Measurements from ENCODE around the gene DYNC1I1. TPM values are rescaled to one million over a fixed set of nuclear protein-coding genes. Genes with fewer than 3 reads are reported as not detected.

Gene DYNC1I1
- total RNA-seq, 1 donor from 2014 or later, result 1.6 TPM

DNA sequence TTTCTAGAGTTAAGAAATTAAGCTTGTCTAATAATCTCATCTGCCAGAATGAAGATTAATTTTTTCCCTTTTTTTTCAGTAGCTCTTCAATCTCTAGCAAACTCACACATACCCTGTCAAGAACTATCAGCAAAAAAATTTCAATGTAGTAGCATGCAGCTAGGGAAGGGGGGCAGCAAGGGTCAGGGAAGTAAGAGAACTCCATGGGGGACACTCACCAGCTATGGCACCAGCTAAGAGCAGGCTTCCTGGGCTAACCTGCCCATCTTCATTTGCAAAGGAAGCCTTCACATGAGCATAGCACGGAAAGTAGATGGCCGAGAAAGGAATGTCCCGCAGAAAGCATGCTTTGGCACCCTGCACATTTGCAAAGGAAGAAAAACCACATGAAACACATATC lies 359.2 kb downstream of the DYNC1I1 start:
- DNase-seq (ENCODE audit: low spot score, unreplicated experiment), result no peak
- peaks cover 8% of the 10 kb centered on the region for H3K4me1 Mint-ChIP-seq (ENCODE audit: low read depth)
- H3K9me3 Mint-ChIP-seq (ENCODE audit: low read depth), result no peaks in the 10 kb centered on the region

DNA sequence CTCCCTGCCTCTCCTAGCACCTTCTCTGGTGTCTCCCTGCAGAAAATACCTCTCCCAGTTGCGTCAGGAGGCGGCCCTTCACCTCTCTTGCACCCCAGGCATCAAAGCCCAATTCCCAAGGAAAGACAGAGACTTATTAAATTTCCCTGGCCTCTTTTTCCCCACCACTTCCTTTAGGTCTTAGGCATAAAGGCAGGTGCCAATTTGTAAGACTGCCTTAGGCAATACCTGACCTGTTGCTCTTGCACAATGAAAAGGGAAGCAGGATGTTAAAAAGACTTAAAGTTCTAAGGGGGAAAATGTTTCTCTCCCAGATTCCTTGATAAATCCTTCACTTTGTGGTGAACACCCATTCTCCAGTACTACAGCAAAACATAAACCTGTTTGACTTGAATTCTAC lies 362.9 kb downstream of the DYNC1I1 start:
- H3K27me3 Mint-ChIP-seq, result no peaks in the 10 kb centered on the region
- H3K27ac Mint-ChIP-seq, result peak overlapping the region; percentile 5
- TF ChIP-seq, protein P1, sequence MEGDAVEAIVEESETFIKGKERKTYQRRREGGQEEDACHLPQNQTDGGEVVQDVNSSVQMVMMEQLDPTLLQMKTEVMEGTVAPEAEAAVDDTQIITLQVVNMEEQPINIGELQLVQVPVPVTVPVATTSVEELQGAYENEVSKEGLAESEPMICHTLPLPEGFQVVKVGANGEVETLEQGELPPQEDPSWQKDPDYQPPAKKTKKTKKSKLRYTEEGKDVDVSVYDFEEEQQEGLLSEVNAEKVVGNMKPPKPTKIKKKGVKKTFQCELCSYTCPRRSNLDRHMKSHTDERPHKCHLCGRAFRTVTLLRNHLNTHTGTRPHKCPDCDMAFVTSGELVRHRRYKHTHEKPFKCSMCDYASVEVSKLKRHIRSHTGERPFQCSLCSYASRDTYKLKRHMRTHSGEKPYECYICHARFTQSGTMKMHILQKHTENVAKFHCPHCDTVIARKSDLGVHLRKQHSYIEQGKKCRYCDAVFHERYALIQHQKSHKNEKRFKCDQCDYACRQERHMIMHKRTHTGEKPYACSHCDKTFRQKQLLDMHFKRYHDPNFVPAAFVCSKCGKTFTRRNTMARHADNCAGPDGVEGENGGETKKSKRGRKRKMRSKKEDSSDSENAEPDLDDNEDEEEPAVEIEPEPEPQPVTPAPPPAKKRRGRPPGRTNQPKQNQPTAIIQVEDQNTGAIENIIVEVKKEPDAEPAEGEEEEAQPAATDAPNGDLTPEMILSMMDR (IDR thresholded peaks at IDR 0.05; ENCODE audit: unreplicated experiment), result no peak
- no peak for DNase-seq (ENCODE audit: low spot score, unreplicated experiment)
- peaks cover 7% of the 10 kb centered on the region for H3K4me1 Mint-ChIP-seq (ENCODE audit: low read depth)
- no peak overlapping the region for H3K4me3 Mint-ChIP-seq (ENCODE audit: low read depth)
- H3K36me3 Mint-ChIP-seq (ENCODE audit: insufficient read depth), result peaks cover 13% of the 10 kb centered on the region
- H3K9me3 Mint-ChIP-seq (ENCODE audit: low read depth), result peaks cover 4% of the 10 kb centered on the region

More for the DNA sequence above, 359.2 kb downstream of the DYNC1I1 start:
- Mint-ChIP-seq H3K4me3 (ENCODE audit: low read depth) (no peak overlapping the region), H3K27me3 (no peaks in the 10 kb centered on the region), H3K36me3 (ENCODE audit: insufficient read depth) (peaks cover 9% of the 10 kb centered on the region), H3K27ac (peak overlapping the region; percentile 22)
- TF ChIP-seq, protein P1 (IDR thresholded peaks at IDR 0.05; ENCODE audit: unreplicated experiment), result no peak

DNA sequence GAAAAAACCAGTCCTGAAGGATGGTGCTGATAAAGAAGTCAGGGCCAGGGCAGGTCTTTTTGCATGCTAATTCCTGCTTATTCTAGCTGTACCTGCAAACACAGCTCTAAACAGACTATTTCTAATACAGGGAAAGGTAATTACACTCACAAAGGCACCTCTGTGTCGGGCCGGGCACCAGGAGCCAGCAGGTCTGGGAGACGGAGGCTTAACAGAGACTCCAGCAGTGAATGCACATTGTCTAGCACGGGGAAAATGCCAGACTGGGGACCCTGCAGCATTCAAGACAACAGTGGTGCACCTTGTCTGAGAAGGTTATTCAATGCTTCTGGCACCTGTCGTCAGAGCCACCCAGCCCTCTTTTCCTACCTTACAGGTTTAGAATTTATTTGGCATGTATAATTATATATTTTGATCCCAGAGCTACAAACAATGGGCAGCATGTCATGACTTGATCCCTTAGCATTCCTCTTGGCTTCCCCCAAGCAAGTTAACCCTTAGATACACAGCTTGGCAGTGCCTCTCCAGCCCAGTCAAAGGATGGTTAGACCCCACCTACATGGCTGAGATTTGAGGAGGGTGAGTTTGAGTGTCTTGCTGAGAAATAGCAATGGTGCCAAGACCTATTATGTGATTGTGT lies 364.4 kb downstream of the DYNC1I1 start:
- H3K9me3 Mint-ChIP-seq (ENCODE audit: low read depth), result peaks cover 7% of the 10 kb centered on the region
- H3K4me3 Mint-ChIP-seq (ENCODE audit: low read depth), result no peak overlapping the region
- no peak for DNase-seq (ENCODE audit: low spot score, unreplicated experiment)
- peaks cover 17% of the 10 kb centered on the region for H3K36me3 Mint-ChIP-seq (ENCODE audit: insufficient read depth)
- TF ChIP-seq, protein P1 (IDR thresholded peaks at IDR 0.05; ENCODE audit: unreplicated experiment), result no peak
- no peaks in the 10 kb centered on the region for H3K27me3 Mint-ChIP-seq
- H3K27ac Mint-ChIP-seq, result no peak overlapping the region
- peaks cover 7% of the 10 kb centered on the region for H3K4me1 Mint-ChIP-seq (ENCODE audit: low read depth)

DNA sequence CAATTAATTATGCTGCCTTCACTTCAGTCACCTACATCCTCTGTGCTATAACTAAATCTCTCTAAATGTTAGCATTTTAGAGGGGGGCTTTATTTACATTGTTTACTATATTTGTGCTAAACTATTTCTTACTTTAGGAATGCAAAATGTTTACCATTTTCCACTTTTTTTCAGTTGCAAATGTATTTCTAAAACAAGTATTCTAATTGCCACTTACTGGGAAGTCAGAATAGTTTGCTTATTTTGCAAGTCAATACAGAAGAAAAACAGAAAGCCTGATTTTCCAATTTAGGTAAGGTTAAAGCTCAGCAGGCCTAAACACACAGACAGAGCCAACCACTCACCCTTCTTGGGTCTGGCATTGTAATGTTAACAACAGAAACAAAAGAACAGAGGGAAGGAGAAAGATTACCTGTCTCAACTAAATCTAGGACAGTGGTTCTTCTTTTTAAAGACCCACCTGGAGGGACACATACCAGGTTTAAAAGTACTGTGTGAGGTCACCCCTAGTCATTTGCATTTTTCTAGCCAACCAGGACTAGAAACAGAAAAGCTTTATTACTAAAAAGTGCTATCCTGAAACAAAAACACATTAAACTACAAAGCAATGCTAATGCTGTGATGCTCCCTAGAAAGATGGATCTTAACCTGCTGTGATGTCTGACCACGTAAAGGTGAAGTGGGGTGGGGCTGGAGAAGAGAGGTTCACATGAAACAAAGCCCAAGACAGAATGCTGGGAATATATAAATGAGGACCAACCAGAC lies 371.3 kb downstream of the DYNC1I1 start:
- Mint-ChIP-seq H3K4me1 (ENCODE audit: low read depth) (peaks cover 11% of the 10 kb centered on the region), H3K27me3 (no peaks in the 10 kb centered on the region), H3K27ac (peak overlapping the region; percentile 67), H3K36me3 (ENCODE audit: insufficient read depth) (peaks cover 16% of the 10 kb centered on the region), H3K9me3 (ENCODE audit: low read depth) (peaks cover 3% of the 10 kb centered on the region), H3K4me3 (ENCODE audit: low read depth) (no peak overlapping the region)
- TF ChIP-seq, protein P1 (IDR thresholded peaks at IDR 0.05; ENCODE audit: unreplicated experiment), result no peak
- DNase-seq (ENCODE audit: low spot score, unreplicated experiment), result no peak

DNA sequence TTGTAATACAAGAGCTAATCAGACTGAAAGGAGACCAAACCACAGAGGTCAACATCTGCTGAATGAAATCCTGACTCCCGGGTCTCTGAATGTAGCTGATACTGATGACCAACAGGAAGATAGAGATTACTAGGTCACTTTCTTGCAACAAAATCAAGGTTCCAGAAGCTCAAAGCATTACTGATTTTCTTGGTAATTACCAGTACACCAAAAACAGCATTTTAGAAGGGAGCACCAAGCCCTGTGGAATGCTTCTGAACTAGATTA lies 371.8 kb downstream of the DYNC1I1 start:
- Mint-ChIP-seq H3K4me3 (ENCODE audit: low read depth) (no peak overlapping the region), H3K27me3 (no peaks in the 10 kb centered on the region), H3K36me3 (ENCODE audit: insufficient read depth) (peaks cover 14% of the 10 kb centered on the region), H3K9me3 (ENCODE audit: low read depth) (peaks cover 3% of the 10 kb centered on the region), H3K4me1 (ENCODE audit: low read depth) (peaks cover 11% of the 10 kb centered on the region), H3K27ac (peak overlapping the region; percentile 67)
- no peak for DNase-seq (ENCODE audit: low spot score, unreplicated experiment)
- TF ChIP-seq, protein P1 (IDR thresholded peaks at IDR 0.05; ENCODE audit: unreplicated experiment), result no peak

Other genes starting within 250 kb of the DYNC1I1 start
- 21.0 and 29.1 TPM in 2 replicates for gene PDK4, start 176.0 kb upstream of the DYNC1I1 start, total RNA-seq